Neural progenitor cell (in vitro differentiated cells): ENCODE data around the gene P2RX4.

Experiments used
- CTCF ChIP-seq: fragments of 200-600 bp; sonication (generic); IDR thresholded peaks from 2 replicates; pipeline ENCODE4 v1.5.1; 2017; ENCODE audit warnings: antibody characterized with exemption, mild to moderate bottlenecking
- EZH2 ChIP-seq: fragments of 200-600 bp; sonication (generic); IDR thresholded peaks from 2 replicates; pipeline ENCODE4 v1.6.1; 2017; ENCODE audit warnings: antibody characterized with exemption, mild to moderate bottlenecking, moderate library complexity
- EZH2phosphoT487 ChIP-seq: fragments of 200-600 bp; sonication (generic); IDR thresholded peaks from 2 replicates; pipeline ENCODE4 v1.6.1; 2017; ENCODE audit warnings: antibody characterized with exemption

- no peak for TF ChIP-seq CTCF
- no peak for TF ChIP-seq EZH2
- no peak for TF ChIP-seq EZH2phosphoT487
Observed at GRCh38 chr12:121274036-121274763, 64.3 kb downstream of the P2RX4 start.
